Measurements from ENCODE around the gene ATRNL1. TPM values are rescaled to one million over a fixed set of nuclear protein-coding genes. Genes with fewer than 3 reads are reported as not detected.

The ATRNL1 gene
- total and polyA plus RNA-seq, 2 of the 8 experiments (the other 6 are each of a cell fraction or from before 2014, with no cell fraction given) = 5.1 to 17.6 TPM

DNA sequence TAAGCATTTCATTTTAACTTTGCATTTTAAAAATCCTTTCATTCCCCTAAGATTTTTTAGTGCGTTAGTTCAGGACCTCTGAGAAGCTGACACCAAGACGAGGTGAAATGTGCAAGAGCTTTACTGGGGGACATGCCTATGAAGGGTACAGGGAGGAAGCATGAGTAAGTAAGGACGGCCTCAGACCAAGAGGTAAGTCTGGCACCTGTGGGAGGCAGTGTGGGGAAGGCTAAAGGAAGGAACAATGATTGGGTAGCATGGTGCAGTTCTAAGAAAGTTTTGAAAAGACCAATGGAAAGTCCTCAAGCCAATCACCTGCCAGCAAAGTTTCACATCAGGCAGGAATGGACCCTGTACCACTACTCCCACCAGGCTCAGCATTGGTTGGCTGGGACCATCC, 810.7 kb downstream of the ATRNL1 start (continued):
- no peak for TF ChIP-seq MAFK (IDR thresholded peaks at IDR 0.05; ENCODE audit: low read depth, low read length)
- TF ChIP-seq ZNF274 (IDR thresholded peaks at IDR 0.05; ENCODE audit: borderline replicate concordance, extremely low read depth, low read length) = no peak
- no peak for TF ChIP-seq SP1 (IDR thresholded peaks at IDR 0.05; ENCODE audit: low read depth, low read length)

Data from H1 (cell line).